GM12891 (cell line): Measurements from ENCODE around the gene BRCA2.

Experiments used
- POLR2A ChIP-seq: IDR thresholded peaks from 2 replicates; pipeline ENCODE4 v1.6.1; 2011; ENCODE audit warnings: low read depth, low read length, control low read depth
- TAF1 ChIP-seq: IDR thresholded peaks from 2 replicates; pipeline ENCODE4 v1.6.1; 2011; ENCODE audit warnings: low read depth, low read length, control low read depth

DNA sequence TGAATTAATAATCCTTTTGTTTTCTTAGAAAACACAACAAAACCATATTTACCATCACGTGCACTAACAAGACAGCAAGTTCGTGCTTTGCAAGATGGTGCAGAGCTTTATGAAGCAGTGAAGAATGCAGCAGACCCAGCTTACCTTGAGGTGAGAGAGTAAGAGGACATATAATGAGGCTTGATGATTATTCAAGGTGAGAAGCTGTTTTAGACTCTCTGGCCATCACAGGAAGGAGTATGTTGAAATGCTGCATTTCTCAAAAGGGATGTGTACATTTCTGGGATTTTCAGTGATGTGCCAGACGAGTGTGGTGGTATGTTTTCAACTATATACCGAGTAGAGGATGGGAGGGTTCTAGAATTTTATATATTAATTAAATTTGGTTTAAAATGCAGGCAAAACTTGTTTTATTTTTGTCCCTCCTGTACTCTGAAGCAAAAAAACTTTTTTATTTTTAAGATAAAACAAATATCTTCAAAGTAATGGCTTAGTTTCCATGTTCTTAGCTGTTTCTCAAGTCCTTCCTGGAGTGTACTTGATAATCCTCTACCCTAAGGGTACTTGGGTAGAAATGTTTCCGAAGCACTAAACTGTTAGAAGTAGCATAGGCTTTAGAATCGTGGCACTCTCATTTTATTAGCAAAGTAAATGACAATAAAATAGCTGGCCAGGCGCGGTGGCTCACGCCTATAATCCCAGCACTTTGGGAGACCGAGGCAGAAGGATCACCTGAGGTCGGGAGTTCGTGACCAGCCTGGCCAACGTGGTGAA lies 61.5 kb downstream of the BRCA2 start:
- TF ChIP-seq POLR2A, result no peak
- no peak for TF ChIP-seq TAF1
